ENCODE results near the gene FAM50A. TPM values are rescaled to one million over a fixed set of nuclear protein-coding genes. Genes with fewer than 3 reads are reported as not detected.
A peak's percentile ranks its signal among the peaks of the same experiment; 100 is the strongest.

Gene FAM50A
- polyA plus RNA-seq, 1 experiment, result 69.0 TPM

DNA sequence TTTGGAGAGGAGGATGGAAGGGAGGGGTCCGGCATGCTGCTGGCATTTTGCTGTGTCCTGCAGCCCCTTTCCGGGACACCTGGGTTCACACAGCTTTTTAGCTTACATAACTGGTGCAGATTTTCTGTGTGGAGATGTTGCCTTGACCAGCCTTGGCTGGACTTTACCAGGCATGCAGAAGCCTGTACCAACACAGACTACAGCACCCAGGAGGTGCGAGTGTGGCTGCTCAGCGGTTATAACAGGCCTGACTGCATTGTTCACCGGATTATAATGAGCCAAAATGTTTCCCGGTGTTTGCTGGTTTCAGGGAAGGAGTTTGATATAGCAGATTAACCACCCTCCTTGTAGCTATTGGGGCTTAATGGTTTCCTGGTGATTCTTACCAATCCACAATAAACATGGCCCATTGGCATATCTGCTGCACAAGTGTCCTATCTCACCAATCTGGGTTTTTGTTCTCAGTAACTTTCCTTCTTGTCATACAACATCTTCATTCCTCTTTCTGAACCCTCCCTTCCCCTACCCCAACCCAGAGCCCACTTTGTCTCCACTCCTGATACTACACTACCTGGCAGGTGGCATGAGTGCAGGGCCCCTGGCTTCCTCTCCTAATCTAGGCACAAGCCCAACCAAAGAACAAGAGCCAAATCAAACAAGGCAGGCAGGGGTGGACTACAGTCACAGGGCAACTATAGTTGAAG is 41.9 kb upstream of the FAM50A start:
- ChIA-PET POLR2A (interaction anchor here (0.7 kb wide), 1 partner anchor 455 kb away, joined by 4 read pairs; no protein-coding TSS in a partner anchor), CTCF (interaction anchor here (1.1 kb wide), 1 partner anchor 133 kb away, joined by 3 read pairs; no protein-coding TSS in a partner anchor)
- H3K4me3 ChIP-seq (ENCODE audit: low read depth, low read length), result no peak overlapping the region
- no peaks in the 10 kb centered on the region for H3K27me3 ChIP-seq (ENCODE audit: control insufficient read depth, insufficient read depth, low read length)
- TF ChIP-seq, protein P1, sequence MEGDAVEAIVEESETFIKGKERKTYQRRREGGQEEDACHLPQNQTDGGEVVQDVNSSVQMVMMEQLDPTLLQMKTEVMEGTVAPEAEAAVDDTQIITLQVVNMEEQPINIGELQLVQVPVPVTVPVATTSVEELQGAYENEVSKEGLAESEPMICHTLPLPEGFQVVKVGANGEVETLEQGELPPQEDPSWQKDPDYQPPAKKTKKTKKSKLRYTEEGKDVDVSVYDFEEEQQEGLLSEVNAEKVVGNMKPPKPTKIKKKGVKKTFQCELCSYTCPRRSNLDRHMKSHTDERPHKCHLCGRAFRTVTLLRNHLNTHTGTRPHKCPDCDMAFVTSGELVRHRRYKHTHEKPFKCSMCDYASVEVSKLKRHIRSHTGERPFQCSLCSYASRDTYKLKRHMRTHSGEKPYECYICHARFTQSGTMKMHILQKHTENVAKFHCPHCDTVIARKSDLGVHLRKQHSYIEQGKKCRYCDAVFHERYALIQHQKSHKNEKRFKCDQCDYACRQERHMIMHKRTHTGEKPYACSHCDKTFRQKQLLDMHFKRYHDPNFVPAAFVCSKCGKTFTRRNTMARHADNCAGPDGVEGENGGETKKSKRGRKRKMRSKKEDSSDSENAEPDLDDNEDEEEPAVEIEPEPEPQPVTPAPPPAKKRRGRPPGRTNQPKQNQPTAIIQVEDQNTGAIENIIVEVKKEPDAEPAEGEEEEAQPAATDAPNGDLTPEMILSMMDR (IDR thresholded peaks at IDR 0.05; ENCODE audit: low read depth, low read length), result no peak
- H3K27ac ChIP-seq (ENCODE audit: low read depth, low read length), result peak overlapping the region; percentile 21
- no peak for DNase-seq (ENCODE audit: low read depth, low spot score)
- no peaks in the 10 kb centered on the region for H3K9me3 ChIP-seq (ENCODE audit: control insufficient read depth, insufficient read depth, low read length)

DNA sequence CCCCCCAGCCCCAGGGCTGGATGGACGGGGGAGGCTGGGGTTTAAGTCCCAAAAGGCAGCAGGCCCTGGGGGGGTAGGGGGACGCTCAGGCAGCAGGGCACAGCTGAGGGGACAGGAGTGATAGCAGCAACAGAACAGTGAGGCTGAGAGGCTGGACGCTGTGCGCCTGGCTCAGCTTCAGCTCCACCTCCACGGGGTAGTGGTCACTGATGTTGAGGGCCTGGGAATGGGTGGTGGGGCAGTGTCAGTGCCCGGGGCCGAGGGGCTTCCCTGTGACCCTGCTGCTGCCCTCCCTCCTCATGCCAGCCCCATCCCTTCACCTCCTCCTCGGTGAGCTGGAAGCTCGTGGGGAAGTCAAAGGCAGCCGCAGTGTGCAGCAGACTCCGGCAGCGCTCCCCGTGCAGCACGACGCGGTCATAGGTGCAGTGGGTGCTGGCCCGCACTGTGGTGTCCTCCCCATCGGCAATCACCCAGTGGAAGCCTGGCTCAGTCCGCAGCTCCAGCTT is 41.3 kb upstream of the FAM50A start:
- no peak for DNase-seq (ENCODE audit: low read depth, low spot score)
- TF ChIP-seq, protein P1 (IDR thresholded peaks at IDR 0.05; ENCODE audit: low read depth, low read length), result no peak
- Histone ChIP-seq H3K4me3 (ENCODE audit: low read depth, low read length) (no peak overlapping the region), H3K27me3 (ENCODE audit: control insufficient read depth, insufficient read depth, low read length) (no peaks in the 10 kb centered on the region), H3K27ac (ENCODE audit: low read depth, low read length) (no peak overlapping the region), H3K9me3 (ENCODE audit: control insufficient read depth, insufficient read depth, low read length) (no peaks in the 10 kb centered on the region)
- ChIA-PET CTCF (interaction anchor here (1.1 kb wide), 1 partner anchor 133 kb away, joined by 3 read pairs; no protein-coding TSS in a partner anchor), POLR2A (no interaction called here)

DNA sequence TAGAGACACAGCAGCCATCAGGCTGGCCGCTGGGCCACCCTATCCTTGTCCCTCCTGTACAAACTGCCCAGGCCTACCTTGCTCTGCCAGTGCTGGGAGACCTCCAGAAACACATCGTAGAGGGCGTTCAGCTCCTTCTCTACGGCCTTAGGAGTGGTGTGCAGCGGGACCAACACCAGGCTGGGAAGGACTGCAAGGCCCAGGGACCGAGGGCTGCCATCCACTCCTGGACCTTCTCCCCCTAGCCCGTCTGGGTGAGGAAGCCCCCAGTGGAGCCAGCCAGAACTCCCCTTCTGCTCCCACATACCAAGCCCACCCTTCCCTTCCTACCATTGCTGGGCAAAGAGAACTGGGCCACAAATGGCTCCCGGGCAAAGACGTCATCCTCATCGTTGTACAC is 40.7 kb upstream of the FAM50A start:
- CTCF ChIA-PET, result interaction anchor here (1.1 kb wide), 1 partner anchor 132 kb away, joined by 3 read pairs; no protein-coding TSS in a partner anchor
- no peak for DNase-seq (ENCODE audit: low read depth, low spot score)
- H3K27me3 ChIP-seq (ENCODE audit: control insufficient read depth, insufficient read depth, low read length), result no peaks in the 10 kb centered on the region
- H3K27ac ChIP-seq (ENCODE audit: low read depth, low read length), result no peak overlapping the region
- no peaks in the 10 kb centered on the region for H3K9me3 ChIP-seq (ENCODE audit: control insufficient read depth, insufficient read depth, low read length)
- no peak overlapping the region for H3K4me3 ChIP-seq (ENCODE audit: low read depth, low read length)
- POLR2A ChIA-PET, result no interaction called here
- TF ChIP-seq, protein P1 (IDR thresholded peaks at IDR 0.05; ENCODE audit: low read depth, low read length), result no peak

DNA sequence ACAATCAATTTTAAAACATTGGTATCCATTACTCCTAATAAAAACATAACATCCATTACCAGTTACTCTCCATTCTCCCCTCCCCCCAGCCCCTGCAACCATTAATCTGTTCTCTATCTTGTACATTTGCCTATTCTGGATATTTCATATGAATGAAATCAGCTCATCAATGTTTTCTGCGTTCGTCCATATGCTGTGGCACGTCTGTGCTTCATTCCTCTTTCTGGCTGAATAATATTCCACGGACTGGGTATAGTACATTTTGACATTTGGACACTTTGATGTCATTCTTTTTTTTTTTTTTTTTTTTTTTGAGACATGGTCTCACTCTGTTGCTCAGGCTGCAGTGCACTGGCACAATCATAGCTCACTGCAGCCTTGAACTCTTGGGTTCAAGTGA is 40.1 kb upstream of the FAM50A start:
- CTCF ChIA-PET, result no interaction called here
- TF ChIP-seq, protein P1 (IDR thresholded peaks at IDR 0.05; ENCODE audit: low read depth, low read length), result no peak
- POLR2A ChIA-PET, result no interaction called here
- Histone ChIP-seq H3K9me3 (ENCODE audit: control insufficient read depth, insufficient read depth, low read length) (no peaks in the 10 kb centered on the region), H3K4me3 (ENCODE audit: low read depth, low read length) (no peak overlapping the region), H3K27me3 (ENCODE audit: control insufficient read depth, insufficient read depth, low read length) (no peaks in the 10 kb centered on the region), H3K27ac (ENCODE audit: low read depth, low read length) (no peak overlapping the region)
- no peak for DNase-seq (ENCODE audit: low read depth, low spot score)

DNA sequence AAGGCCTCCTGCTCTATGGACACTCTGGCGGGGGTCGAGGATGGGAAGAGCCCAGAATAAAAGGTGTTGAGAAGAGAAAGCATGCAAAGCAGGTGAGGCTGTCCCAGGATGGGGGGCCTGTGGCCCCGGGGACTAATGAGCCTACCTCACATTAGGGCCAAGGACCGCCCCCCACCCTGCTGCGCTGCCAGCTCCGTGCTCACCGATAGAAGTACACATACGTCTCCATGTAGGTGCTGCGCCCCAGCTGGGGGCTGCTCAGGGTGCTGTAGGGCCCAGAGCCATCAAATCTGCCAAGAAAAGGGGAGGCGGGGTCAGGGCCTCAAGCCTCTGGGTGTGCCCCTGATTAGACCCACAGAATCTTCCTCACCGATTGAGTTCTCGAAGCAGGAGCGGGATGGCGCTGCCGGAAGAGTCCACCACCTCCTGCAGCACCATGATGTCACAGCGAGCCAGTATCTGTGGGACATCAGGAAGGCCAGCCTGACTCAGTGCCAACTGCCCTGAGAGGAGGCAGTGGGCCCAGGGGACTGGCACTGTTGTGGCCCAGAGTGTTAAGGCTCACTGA is 39.2 kb upstream of the FAM50A start:
- TF ChIP-seq, protein P1 (IDR thresholded peaks at IDR 0.05; ENCODE audit: low read depth, low read length), result no peak
- H3K27ac ChIP-seq (ENCODE audit: low read depth, low read length), result no peak overlapping the region
- no peaks in the 10 kb centered on the region for H3K27me3 ChIP-seq (ENCODE audit: control insufficient read depth, insufficient read depth, low read length)
- DNase-seq (ENCODE audit: low read depth, low spot score), result no peak
- CTCF ChIA-PET, result no interaction called here
- H3K9me3 ChIP-seq (ENCODE audit: control insufficient read depth, insufficient read depth, low read length), result no peaks in the 10 kb centered on the region
- POLR2A ChIA-PET, result no interaction called here
- H3K4me3 ChIP-seq (ENCODE audit: low read depth, low read length), result no peak overlapping the region

Data from AG04450 (cell line).